Measurements from ENCODE around the gene HOXA2. TPM values are rescaled to one million over a fixed set of nuclear protein-coding genes. Genes with fewer than 3 reads are reported as not detected.

Gene HOXA2
- total and polyA plus RNA-seq, 2 of the 13 experiments (the other 11 are each of a cell fraction or from before 2014, with no cell fraction given) = 0.22 to 0.29 TPM

- TF ChIP-seq CREB1 (IDR thresholded peaks at IDR 0.05) = peak; percentile 39; the same call in 1 of the 2 replicates
- TF ChIP-seq CREB1 (CRISPR knock-in tag; IDR thresholded peaks at IDR 0.05) = peak; percentile 71
- 0 out of 2 replicates have a peak, but pooled peaks have one; percentile 27 for TF ChIP-seq ZKSCAN1 (IDR thresholded peaks at IDR 0.05; ENCODE audit: low read length)
- TF ChIP-seq ZNF3 (CRISPR knock-in tag; IDR thresholded peaks at IDR 0.05) = no peak
- TF ChIP-seq ZMYM2 (CRISPR knock-in tag; IDR thresholded peaks at IDR 0.05) = peak; percentile 67; the same call in 1 of the 2 replicates
- no peak for TF ChIP-seq JDP2 (CRISPR knock-in tag; IDR thresholded peaks at IDR 0.05; ENCODE audit: borderline replicate concordance)
- TF ChIP-seq, protein P1, sequence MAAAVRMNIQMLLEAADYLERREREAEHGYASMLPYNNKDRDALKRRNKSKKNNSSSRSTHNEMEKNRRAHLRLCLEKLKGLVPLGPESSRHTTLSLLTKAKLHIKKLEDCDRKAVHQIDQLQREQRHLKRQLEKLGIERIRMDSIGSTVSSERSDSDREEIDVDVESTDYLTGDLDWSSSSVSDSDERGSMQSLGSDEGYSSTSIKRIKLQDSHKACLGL (CRISPR knock-in tag; IDR thresholded peaks at IDR 0.05) = no peak; the same call in 1 of the 2 replicates
- peak; percentile 23; the same call in 1 of the 2 replicates for TF ChIP-seq SOX5 (CRISPR knock-in tag; IDR thresholded peaks at IDR 0.05; ENCODE audit: borderline replicate concordance)
- no peak for TF ChIP-seq TSC22D2 (CRISPR knock-in tag; IDR thresholded peaks at IDR 0.05; ENCODE audit: borderline replicate concordance)
- TF ChIP-seq ZNF264 (CRISPR knock-in tag; IDR thresholded peaks at IDR 0.05) = peak; percentile 28; the same call in 1 of the 2 replicates
- no peak for TF ChIP-seq USF2 (IDR thresholded peaks at IDR 0.05; ENCODE audit: low read depth, low read length)
- TF ChIP-seq USF2 (CRISPR knock-in tag; IDR thresholded peaks at IDR 0.05; ENCODE audit: borderline replicate concordance) = no peak
- no peak for TF ChIP-seq KAT2B (IDR thresholded peaks at IDR 0.05; ENCODE audit: borderline replicate concordance, low read depth, low read length)
- peak; percentile 69; the same call in 1 of the 2 replicates for TF ChIP-seq CCDC6 (CRISPR knock-in tag; IDR thresholded peaks at IDR 0.05)
- no peak for TF ChIP-seq PLRG1 (conservative IDR thresholded peaks at IDR 0.05)
- TF ChIP-seq GABPB1 (CRISPR knock-in tag; IDR thresholded peaks at IDR 0.05) = peak; percentile 59
- TF ChIP-seq ZNF572 (CRISPR knock-in tag; IDR thresholded peaks at IDR 0.05) = no peak
- peak; percentile 53 for TF ChIP-seq ZSCAN9 (CRISPR knock-in tag; IDR thresholded peaks at IDR 0.05; ENCODE audit: borderline replicate concordance)
- no peak for TF ChIP-seq SCMH1 (CRISPR knock-in tag; IDR thresholded peaks at IDR 0.05; ENCODE audit: borderline replicate concordance)
- no peak for TF ChIP-seq ZNF280B (CRISPR knock-in tag; IDR thresholded peaks at IDR 0.05; ENCODE audit: borderline replicate concordance)
- TF ChIP-seq NFYB (CRISPR knock-in tag; IDR thresholded peaks at IDR 0.05) = no peak
- TF ChIP-seq ARNT (IDR thresholded peaks at IDR 0.05) = no peak
- TF ChIP-seq, protein P2, sequence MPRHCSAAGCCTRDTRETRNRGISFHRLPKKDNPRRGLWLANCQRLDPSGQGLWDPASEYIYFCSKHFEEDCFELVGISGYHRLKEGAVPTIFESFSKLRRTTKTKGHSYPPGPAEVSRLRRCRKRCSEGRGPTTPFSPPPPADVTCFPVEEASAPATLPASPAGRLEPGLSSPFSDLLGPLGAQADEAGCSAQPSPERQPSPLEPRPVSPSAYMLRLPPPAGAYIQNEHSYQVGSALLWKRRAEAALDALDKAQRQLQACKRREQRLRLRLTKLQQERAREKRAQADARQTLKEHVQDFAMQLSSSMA (CRISPR knock-in tag; IDR thresholded peaks at IDR 0.05) = 0 out of 2 replicates have a peak, but pooled peaks have one; percentile 53
Observed at GRCh38 chr7:27122077-27122910, 19.8 kb upstream of the HOXA2 start (continued).

Data from HepG2 (cell line).